ENCODE data around the gene GPR180.

DNA sequence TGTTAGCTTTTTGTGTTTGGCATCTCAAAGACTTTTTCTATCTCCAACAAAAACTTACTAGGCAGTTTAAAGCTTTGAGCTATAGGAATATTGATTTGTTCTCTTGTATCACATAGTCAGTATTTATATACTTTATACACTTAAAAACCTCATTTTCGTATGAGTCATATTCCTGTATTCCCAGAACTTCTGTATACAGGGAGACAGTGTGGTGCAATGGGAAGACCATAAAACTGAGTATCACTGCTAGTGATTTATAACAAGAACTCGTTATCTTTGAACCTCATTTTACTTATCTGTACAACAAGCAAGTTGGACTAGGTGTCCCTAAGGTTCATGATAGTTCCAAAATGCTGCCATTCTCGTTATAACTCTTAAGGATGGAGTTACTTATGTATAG lies 6.3 kb downstream of the GPR180 start:
- TF ChIP-seq, protein P1, sequence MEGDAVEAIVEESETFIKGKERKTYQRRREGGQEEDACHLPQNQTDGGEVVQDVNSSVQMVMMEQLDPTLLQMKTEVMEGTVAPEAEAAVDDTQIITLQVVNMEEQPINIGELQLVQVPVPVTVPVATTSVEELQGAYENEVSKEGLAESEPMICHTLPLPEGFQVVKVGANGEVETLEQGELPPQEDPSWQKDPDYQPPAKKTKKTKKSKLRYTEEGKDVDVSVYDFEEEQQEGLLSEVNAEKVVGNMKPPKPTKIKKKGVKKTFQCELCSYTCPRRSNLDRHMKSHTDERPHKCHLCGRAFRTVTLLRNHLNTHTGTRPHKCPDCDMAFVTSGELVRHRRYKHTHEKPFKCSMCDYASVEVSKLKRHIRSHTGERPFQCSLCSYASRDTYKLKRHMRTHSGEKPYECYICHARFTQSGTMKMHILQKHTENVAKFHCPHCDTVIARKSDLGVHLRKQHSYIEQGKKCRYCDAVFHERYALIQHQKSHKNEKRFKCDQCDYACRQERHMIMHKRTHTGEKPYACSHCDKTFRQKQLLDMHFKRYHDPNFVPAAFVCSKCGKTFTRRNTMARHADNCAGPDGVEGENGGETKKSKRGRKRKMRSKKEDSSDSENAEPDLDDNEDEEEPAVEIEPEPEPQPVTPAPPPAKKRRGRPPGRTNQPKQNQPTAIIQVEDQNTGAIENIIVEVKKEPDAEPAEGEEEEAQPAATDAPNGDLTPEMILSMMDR (conservative IDR thresholded peaks at IDR 0.05; ENCODE audit: low read depth, low read length): no peak
- no peak for TF ChIP-seq EZH2 (IDR thresholded peaks at IDR 0.05; ENCODE audit: low read length, unreplicated experiment)
- no peak for TF ChIP-seq EZH2phosphoT487 (IDR thresholded peaks at IDR 0.05; ENCODE audit: borderline replicate concordance, low read length)
